Epithelial cell of proximal tubule (primary cell): Measurements from ENCODE around the gene SF3B1. TPM values are rescaled to one million over a fixed set of nuclear protein-coding genes. Genes with fewer than 3 reads are reported as not detected.

Experiments used
- DNase-seq: peaks from one replicate; pipeline ENCODE4 v3.0.0-alpha.2; 2011; ENCODE audit warnings: low read depth
- H3K4me3 ChIP-seq: 2 replicates; pipeline ENCODE4 v1.5.1; 2011; ENCODE audit warnings: low read depth, mild to moderate bottlenecking, low read length
- CTCF ChIP-seq: conservative IDR thresholded peaks from 2 replicates; pipeline ENCODE4 v1.5.1; 2012; ENCODE audit warnings: low read depth, mild to moderate bottlenecking, low read length
- total RNA-seq: library from RNA; depleted of rRNA; stranded (reverse); fragments of >200 nt; gene quantifications from 2 replicates; pipeline ENCODE4 v1.2.3, GENCODE V29; 2015

The SF3B1 gene
- total RNA-seq, 1 donor from 2014 or later, result 135 TPM

GRCh38 chr2:197450465-197450864 lies 15.6 kb upstream of the SF3B1 start:
- no peak for DNase-seq

GRCh38 chr2:197446844-197447243 lies 12.0 kb upstream of the SF3B1 start:
- DNase-seq, result no peak
- H3K4me3 ChIP-seq, result no peak overlapping the region
- no peak for TF ChIP-seq CTCF

More at GRCh38 chr2:197450465-197450864, 15.6 kb upstream of the SF3B1 start:
- no peak for TF ChIP-seq CTCF
- H3K4me3 ChIP-seq, result no peak overlapping the region

- TF ChIP-seq CTCF, result no peak
Observed at GRCh38 chr2:197445746-197446145, 10.9 kb upstream of the SF3B1 start.

GRCh38 chr2:197442857-197443256 lies 8.0 kb upstream of the SF3B1 start:
- TF ChIP-seq CTCF, result no peak
- H3K4me3 ChIP-seq, result no peak overlapping the region

More at GRCh38 chr2:197445746-197446145, 10.9 kb upstream of the SF3B1 start:
- DNase-seq, result no peak
- H3K4me3 ChIP-seq, result no peak overlapping the region

GRCh38 chr2:197437380-197437779 lies 2.6 kb upstream of the SF3B1 start:
- TF ChIP-seq CTCF, result no peak
- no peak overlapping the region for H3K4me3 ChIP-seq
- no peak for DNase-seq

More at GRCh38 chr2:197442857-197443256, 8.0 kb upstream of the SF3B1 start:
- DNase-seq, result no peak

- no peak for DNase-seq
- TF ChIP-seq CTCF, result no peak
- peak overlapping the region; percentile 100 for H3K4me3 ChIP-seq
Observed at GRCh38 chr2:197435598-197436420, 981 bp upstream of the SF3B1 start.
